GM19238 (cell line): Measurements from ENCODE around the gene TMEM109.

ENCODE experiments used
- DNase-seq: peaks from one replicate; pipeline ENCODE4 v3.0.0; 2011; ENCODE audit warnings: low spot score; ENCODE audit not compliant: insufficient read length

TMEM109 gene

GRCh38 chr11:60939855-60940254 lies 25.9 kb downstream of the TMEM109 start:
- no peak for DNase-seq

- DNase-seq, result no peak
Observed at GRCh38 chr11:60941371-60942119, 27.6 kb downstream of the TMEM109 start.

- no peak for DNase-seq
Observed at GRCh38 chr11:60942219-60942618, 28.3 kb downstream of the TMEM109 start.

GRCh38 chr11:60942970-60943565 lies 29.1 kb downstream of the TMEM109 start:
- DNase-seq, result no peak

GRCh38 chr11:60944490-60945294 lies 30.7 kb downstream of the TMEM109 start:
- DNase-seq, result no peak

GRCh38 chr11:60945295-60945667 lies 31.3 kb downstream of the TMEM109 start:
- DNase-seq, result no peak

- no peak for DNase-seq
Observed at GRCh38 chr11:60946601-60947264, 32.8 kb downstream of the TMEM109 start.

- DNase-seq, result no peak
Observed at GRCh38 chr11:60947700-60948099, 33.7 kb downstream of the TMEM109 start.

- no peak for DNase-seq
Observed at GRCh38 chr11:60948250-60948649, 34.3 kb downstream of the TMEM109 start.

- DNase-seq, result no peak
Observed at GRCh38 chr11:60950024-60950423, 36.1 kb downstream of the TMEM109 start.

GRCh38 chr11:60950933-60951605 lies 37.1 kb downstream of the TMEM109 start:
- no peak for DNase-seq

- DNase-seq, result no peak
Observed at GRCh38 chr11:60951606-60951903, 37.6 kb downstream of the TMEM109 start.

- peak; percentile 86 for DNase-seq
Observed at GRCh38 chr11:60951904-60952741, 38.2 kb downstream of the TMEM109 start, which contains the start of gene SLC15A3. Gene SLC15A3 (minus strand): TSS chr11:60952176. CDS start chr11:60951551, 625 bp downstream.

GRCh38 chr11:60952742-60953170 lies 38.8 kb downstream of the TMEM109 start:
- DNase-seq, result no peak

GRCh38 chr11:60953781-60954180 lies 39.8 kb downstream of the TMEM109 start:
- DNase-seq, result no peak

- no peak for DNase-seq
Observed at GRCh38 chr11:60954421-60954820, 40.5 kb downstream of the TMEM109 start.

- no peak for DNase-seq
Observed at GRCh38 chr11:60955571-60955970, 41.6 kb downstream of the TMEM109 start.

GRCh38 chr11:60957188-60957587 lies 43.2 kb downstream of the TMEM109 start:
- DNase-seq, result no peak

GRCh38 chr11:60959431-60959830 lies 45.5 kb downstream of the TMEM109 start:
- no peak for DNase-seq

GRCh38 chr11:60960405-60960804 lies 46.4 kb downstream of the TMEM109 start:
- no peak for DNase-seq
